AG09319 (cell line): ENCODE results near the gene CYSRT1.

ENCODE experiments used
- DNase-seq: peaks from one replicate; pipeline ENCODE4 v3.0.0-alpha.2; 2010; ENCODE audit warnings: low read depth; ENCODE audit errors: extremely low read depth
- CTCF ChIP-seq: IDR thresholded peaks from 2 replicates; pipeline ENCODE4 v1.5.1; 2011; ENCODE audit warnings: low read depth, mild to moderate bottlenecking, inconsistent platforms, low read length, moderate library complexity

The CYSRT1 gene

GRCh38 chr9:137214620-137215019 lies 10.4 kb upstream of the CYSRT1 start:
- DNase-seq: no peak
- no peak for TF ChIP-seq CTCF

- TF ChIP-seq CTCF: no peak
- DNase-seq: no peak
These were observed 9.6 kb upstream of the CYSRT1 start for GRCh38 chr9:137215196-137215986.

- DNase-seq: no peak
- TF ChIP-seq CTCF: no peak
These were observed 8.6 kb upstream of the CYSRT1 start for GRCh38 chr9:137216188-137216965.

- no peak for TF ChIP-seq CTCF
- no peak for DNase-seq
These were observed 7.4 kb upstream of the CYSRT1 start for GRCh38 chr9:137217276-137218211.

- no peak for DNase-seq
- TF ChIP-seq CTCF: no peak
These were observed 6.7 kb upstream of the CYSRT1 start for GRCh38 chr9:137218212-137218753.

- DNase-seq: no peak
- no peak for TF ChIP-seq CTCF
These were observed 6.2 kb upstream of the CYSRT1 start for GRCh38 chr9:137218754-137219271.
